Measurements from ENCODE around the gene APOBEC3F. TPM values are rescaled to one million over a fixed set of nuclear protein-coding genes. Genes with fewer than 3 reads are reported as not detected.
"Not testable (repeated sequence)": the region's sequence is repeated elsewhere in the genome, so short reads cannot be mapped to it uniquely, and the experiment has no call there.

Gene APOBEC3F
- total and polyA plus RNA-seq, 2 donors (not counting 1 experiment from before 2014, with no cell fraction given) = 23.3 to 76.8 TPM

GRCh38 chr22:39012533-39013511 is 27.8 kb upstream of the APOBEC3F start:
- Mint-ChIP-seq H3K4me3 (peak overlapping the region; percentile 60), H3K4me1 (peaks cover 45% of the 10 kb centered on the region)
- 92% methylated on average over 20 of the region's 29 CpGs for WGBS (ENCODE audit: insufficient coverage)

GRCh38 chr22:39013561-39013941 is 27.1 kb upstream of the APOBEC3F start:
- peaks cover 0 to 19% of the 10 kb centered on the region in 2 experiments for H3K36me3 ChIP-seq (replicated peaks in 1 of 2; ENCODE audit: control extremely low read depth in 1 of 2, control insufficient read depth in 1 of 2, extremely low read depth in 1 of 2, insufficient read depth in 2 of 2, low read length in 1 of 2)
- ATAC-seq (ENCODE audit: low read depth); intact Hi-C loops (cut with micrococcal nuclease); DNase-seq; H3K27me3 ChIP-seq (replicated peaks in 1 of 4; ENCODE audit: control extremely low read depth in 1 of 4, control insufficient read depth in 3 of 4, insufficient read depth in 4 of 4, low read length in 3 of 4); H3K9me3 Mint-ChIP-seq (ENCODE audit: insufficient read depth); H4K20me1 ChIP-seq (ENCODE audit: control insufficient read depth, insufficient read depth, low read length, poor library complexity, severe bottlenecking); H3K27me3 Mint-ChIP-seq; H3K9me3 ChIP-seq (ENCODE audit: control extremely low read depth in 1 of 3, control insufficient read depth in 2 of 3, insufficient read depth in 1 of 3, low read length in 2 of 3): not testable (repeated sequence)
- ChIA-PET POLR2A (interaction anchor here (0.6 kb wide), 1 partner anchor 105 kb away, joined by 3 read pairs; no protein-coding TSS in a partner anchor), CTCF (interaction anchor here (0.8 to 3.1 kb wide), 5 partner anchors 10 to 143 kb away, joined by 5 to 8 read pairs (median 7); no protein-coding TSS in a partner anchor)
- peaks cover 15 to 43% of the 10 kb centered on the region in 2 donors for H3K4me1 ChIP-seq (ENCODE audit: control insufficient read depth in 2 of 2, insufficient read depth in 2 of 2, low read length in 2 of 2)
- Mint-ChIP-seq H3K27ac (peak overlapping the region; percentile 84), H3K4me1 (peaks cover 45% of the 10 kb centered on the region), H3K4me3 (peak overlapping the region; percentile 96)
- no CpG with 5 or more reads among the region's 6 CpGs for WGBS (ENCODE audit: insufficient coverage)
- peak overlapping the region; percentile 84 to 89 for H3K27ac ChIP-seq (ENCODE audit: low read length in 2 of 2)
- peaks cover 82% of the 10 kb centered on the region for H3K79me2 ChIP-seq (ENCODE audit: control insufficient read depth, insufficient read depth, low read length)
- H3K9ac ChIP-seq (ENCODE audit: low read length) = peak overlapping the region; percentile 71
- peak overlapping the region; percentile 84 for H2AFZ ChIP-seq (ENCODE audit: insufficient read depth, low read depth, low read length, poor library complexity, severe bottlenecking)
- peak overlapping the region in 4 of 5 experiments; percentile 68 to 88 (median 72) for H3K4me3 ChIP-seq (ENCODE audit: control extremely low read depth in 1 of 5, extremely low read depth in 1 of 5, insufficient read depth in 1 of 5, low read depth in 2 of 5, low read length in 4 of 5)
- peak overlapping the region; percentile 78 for H3K4me2 ChIP-seq (replicated peaks; ENCODE audit: low read depth, low read length, poor library complexity, severe bottlenecking)

More at GRCh38 chr22:39012533-39013511, 27.8 kb upstream of the APOBEC3F start:
- ChIA-PET POLR2A (interaction anchor here (0.6 kb wide), 1 partner anchor 106 kb away, joined by 3 read pairs; no protein-coding TSS in a partner anchor), CTCF (interaction anchor here (0.6 to 3.1 kb wide), 7 partner anchors 9 to 324 kb away, joined by 5 to 10 read pairs (median 7); no protein-coding TSS in a partner anchor)
- Mint-ChIP-seq H3K27ac (peak overlapping the region; percentile 87), H3K9me3 (ENCODE audit: insufficient read depth) (no peaks in the 10 kb centered on the region), H3K27me3 (no peaks in the 10 kb centered on the region)
- Histone ChIP-seq H2AFZ (ENCODE audit: insufficient read depth, low read depth, low read length, poor library complexity, severe bottlenecking) (no peak overlapping the region), H3K36me3 (replicated peaks in 1 of 2; ENCODE audit: control extremely low read depth in 1 of 2, control insufficient read depth in 1 of 2, extremely low read depth in 1 of 2, insufficient read depth in 2 of 2, low read length in 1 of 2) (peaks cover 0 to 11% of the 10 kb centered on the region in 2 experiments), H3K9me3 (ENCODE audit: control extremely low read depth in 1 of 3, control insufficient read depth in 2 of 3, insufficient read depth in 1 of 3, low read length in 2 of 3) (no peaks in the 10 kb centered on the region), H4K20me1 (ENCODE audit: control insufficient read depth, insufficient read depth, low read length, poor library complexity, severe bottlenecking) (no peaks in the 10 kb centered on the region), H3K4me1 (ENCODE audit: control insufficient read depth in 2 of 2, insufficient read depth in 2 of 2, low read length in 2 of 2) (peaks cover 15 to 43% of the 10 kb centered on the region in 2 donors), H3K4me2 (replicated peaks; ENCODE audit: low read depth, low read length, poor library complexity, severe bottlenecking) (peak overlapping the region; percentile 78), H3K9ac (ENCODE audit: low read length) (peak overlapping the region; percentile 71), H3K79me2 (ENCODE audit: control insufficient read depth, insufficient read depth, low read length) (peaks cover 87% of the 10 kb centered on the region), H3K27me3 (replicated peaks in 1 of 4; ENCODE audit: control extremely low read depth in 1 of 4, control insufficient read depth in 3 of 4, insufficient read depth in 4 of 4, low read length in 3 of 4) (no peaks in the 10 kb centered on the region), H3K27ac (ENCODE audit: low read length in 2 of 2) (peak overlapping the region; percentile 84 to 89), H3K4me3 (ENCODE audit: control extremely low read depth in 1 of 5, extremely low read depth in 1 of 5, insufficient read depth in 1 of 5, low read depth in 2 of 5, low read length in 4 of 5) (peak overlapping the region in 3 of 5 experiments; percentile 71 to 88 (median 72))
- DNase-seq (no peak), ATAC-seq (ENCODE audit: low read depth) (no peak)
- intact Hi-C loops (cut with micrococcal nuclease) = no loop called here
- TF ChIP-seq CTCF (IDR thresholded peaks at IDR 0.05) (no peak), EZH2 (IDR thresholded peaks at IDR 0.05; ENCODE audit: borderline replicate concordance, insufficient read depth, low read depth, low read length, poor library complexity, severe bottlenecking) (no peak)
